ENCODE results near the gene PLCXD3.

The PLCXD3 gene

GRCh38 chr5:41532485-41532884 is 22.1 kb upstream of the PLCXD3 start:
- no peak for TF ChIP-seq CTCF (IDR thresholded peaks at IDR 0.05; ENCODE audit: borderline replicate concordance, insufficient read depth, low read depth, low read length)
- no peak overlapping the region for H3K4me3 ChIP-seq (ENCODE audit: low read depth, low read length)

GRCh38 chr5:41527201-41527779 is 16.9 kb upstream of the PLCXD3 start:
- H3K4me3 ChIP-seq (ENCODE audit: low read depth, low read length), result no peak overlapping the region
- TF ChIP-seq CTCF (IDR thresholded peaks at IDR 0.05; ENCODE audit: borderline replicate concordance, insufficient read depth, low read depth, low read length), result no peak

- TF ChIP-seq CTCF (IDR thresholded peaks at IDR 0.05; ENCODE audit: borderline replicate concordance, insufficient read depth, low read depth, low read length), result no peak
- H3K4me3 ChIP-seq (ENCODE audit: low read depth, low read length), result no peak overlapping the region
Observed at GRCh38 chr5:41526699-41527098, 16.3 kb upstream of the PLCXD3 start.

- no peak overlapping the region for H3K4me3 ChIP-seq (ENCODE audit: low read depth, low read length)
- TF ChIP-seq CTCF (IDR thresholded peaks at IDR 0.05; ENCODE audit: borderline replicate concordance, insufficient read depth, low read depth, low read length), result peak; percentile 32; the same call in 1 of the 2 replicates
Observed at GRCh38 chr5:41524174-41524573, 13.8 kb upstream of the PLCXD3 start.

- no peak overlapping the region for H3K4me3 ChIP-seq (ENCODE audit: low read depth, low read length)
Observed at GRCh38 chr5:41522193-41522786, 11.9 kb upstream of the PLCXD3 start.

GRCh38 chr5:41519801-41520200 is 9.4 kb upstream of the PLCXD3 start:
- H3K4me3 ChIP-seq (ENCODE audit: low read depth, low read length), result no peak overlapping the region

More at GRCh38 chr5:41522193-41522786, 11.9 kb upstream of the PLCXD3 start:
- TF ChIP-seq CTCF (IDR thresholded peaks at IDR 0.05; ENCODE audit: borderline replicate concordance, insufficient read depth, low read depth, low read length), result no peak

More at GRCh38 chr5:41519801-41520200, 9.4 kb upstream of the PLCXD3 start:
- no peak for TF ChIP-seq CTCF (IDR thresholded peaks at IDR 0.05; ENCODE audit: borderline replicate concordance, insufficient read depth, low read depth, low read length)

Measured in GM12875 (cell line).